Measurements from ENCODE around the gene DNAI2.

Gene DNAI2

DNA sequence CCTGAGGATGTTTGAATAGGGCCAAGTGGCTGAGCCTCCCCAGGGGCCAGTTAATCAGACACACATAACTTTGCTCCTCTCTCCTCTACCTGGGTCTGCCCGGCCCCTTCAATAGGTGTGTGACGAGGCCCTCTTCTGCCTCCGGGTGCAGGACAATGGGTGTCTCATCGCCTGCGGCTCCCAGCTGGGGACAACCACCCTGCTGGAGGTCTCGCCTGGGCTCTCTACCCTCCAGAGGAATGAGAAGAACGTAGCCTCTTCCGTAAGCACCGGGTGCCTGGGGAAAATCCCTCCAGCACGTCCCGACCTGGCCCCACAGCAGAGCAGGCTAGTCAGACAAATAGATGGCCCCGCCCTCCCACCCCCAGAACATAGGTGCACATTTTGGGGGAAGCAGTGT, 35.9 kb downstream of the DNAI2 start:
- DNase-seq: no peak

DNA sequence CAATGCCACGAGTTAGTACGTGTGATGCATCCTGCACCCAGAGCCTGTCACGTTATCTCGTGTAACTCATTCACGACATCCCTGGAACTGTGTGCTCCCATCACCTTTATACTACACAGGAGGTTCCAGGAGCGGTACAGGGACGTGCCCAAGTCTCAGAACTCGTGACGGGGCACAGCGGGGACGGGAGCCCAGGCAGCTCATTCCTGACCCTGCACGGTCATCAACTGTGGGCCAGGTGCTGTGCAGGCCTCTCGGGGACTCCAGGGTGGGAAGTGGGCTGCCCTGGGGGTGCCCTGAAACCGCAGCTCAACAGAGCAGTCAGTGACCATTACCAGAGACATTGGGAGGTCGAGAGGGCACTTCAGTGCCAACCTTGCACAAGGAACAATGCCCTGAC, 40.8 kb downstream of the DNAI2 start:
- DNase-seq: no peak

DNA sequence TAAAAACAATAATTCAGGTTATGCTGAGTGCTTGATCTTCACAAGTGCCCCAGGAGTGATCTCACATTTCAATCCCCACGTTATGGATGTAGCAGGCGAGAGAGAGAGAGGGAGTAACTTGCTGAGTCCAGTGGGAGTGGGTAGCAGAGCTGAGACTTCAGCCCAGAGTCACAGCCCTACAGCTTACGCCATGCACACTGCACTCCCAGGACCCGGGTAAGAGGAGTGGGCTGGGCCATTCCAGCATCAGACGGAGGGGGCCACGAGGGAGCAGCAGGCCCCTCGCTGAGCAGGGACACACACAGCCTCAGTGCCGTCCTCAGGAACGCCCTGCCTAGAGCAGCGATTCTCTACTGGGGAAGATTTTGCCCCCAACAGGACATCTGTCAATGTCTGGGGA, 42.2 kb downstream of the DNAI2 start:
- DNase-seq: no peak

DNA sequence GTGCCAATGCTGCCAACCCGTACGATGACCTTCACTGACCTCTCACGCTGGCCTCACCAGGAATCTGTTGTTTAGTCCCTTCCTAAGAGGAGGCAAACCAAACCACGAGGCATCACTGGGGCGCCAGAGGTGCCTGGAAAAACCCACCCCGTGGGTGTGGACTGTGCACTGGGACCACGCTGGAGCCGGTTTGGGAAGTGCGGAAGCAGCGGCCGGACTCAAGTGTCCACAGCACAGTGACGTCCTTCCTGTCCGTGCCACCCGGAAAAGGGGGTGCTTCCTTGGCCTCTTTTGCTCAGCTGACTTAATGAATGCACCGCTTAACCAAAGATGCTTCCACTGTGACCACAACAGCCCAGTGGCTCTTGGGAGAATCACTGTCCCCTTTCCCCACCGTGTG, 43.0 kb downstream of the DNAI2 start:
- no peak for DNase-seq

DNA sequence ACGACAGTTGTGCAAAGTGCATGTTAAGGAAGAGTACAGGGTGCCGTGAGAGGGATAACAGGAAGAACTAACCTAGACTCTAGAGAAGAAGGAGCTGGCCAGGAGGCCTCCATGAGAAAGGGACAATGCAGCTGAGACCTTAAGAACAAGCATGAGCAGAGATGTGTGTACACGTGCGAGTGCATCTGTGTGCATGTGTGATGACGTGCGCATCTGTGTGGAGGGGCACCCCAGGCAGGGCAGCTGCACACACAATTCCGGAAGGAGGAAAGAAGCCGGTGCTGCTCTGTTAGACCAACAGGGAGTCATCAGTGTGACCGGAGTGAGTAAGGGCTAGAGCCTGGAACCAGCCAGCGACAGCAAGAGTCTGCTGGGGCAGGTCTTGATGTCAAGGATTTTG, 44.4 kb downstream of the DNAI2 start:
- DNase-seq: no peak

DNA sequence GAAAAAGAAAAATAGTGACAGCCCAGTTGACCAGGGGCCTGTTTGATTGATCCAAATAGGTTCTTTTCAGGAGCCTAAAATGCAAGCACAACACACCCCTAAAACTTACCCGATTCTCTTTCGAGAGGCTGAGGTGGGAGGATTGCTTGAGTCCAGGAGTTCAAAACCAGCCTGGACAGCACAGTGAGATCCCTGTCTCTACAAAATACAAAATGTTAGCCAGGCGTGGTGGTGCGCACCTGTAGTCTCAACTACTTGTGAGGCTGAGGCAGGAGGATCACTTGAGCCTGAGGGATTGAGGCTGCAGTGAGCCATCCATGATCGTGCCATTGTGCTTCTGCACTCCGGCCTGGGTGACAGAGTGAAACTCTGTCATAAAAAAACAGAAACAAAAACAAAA, 50.5 kb downstream of the DNAI2 start:
- DNase-seq: no peak

DNA sequence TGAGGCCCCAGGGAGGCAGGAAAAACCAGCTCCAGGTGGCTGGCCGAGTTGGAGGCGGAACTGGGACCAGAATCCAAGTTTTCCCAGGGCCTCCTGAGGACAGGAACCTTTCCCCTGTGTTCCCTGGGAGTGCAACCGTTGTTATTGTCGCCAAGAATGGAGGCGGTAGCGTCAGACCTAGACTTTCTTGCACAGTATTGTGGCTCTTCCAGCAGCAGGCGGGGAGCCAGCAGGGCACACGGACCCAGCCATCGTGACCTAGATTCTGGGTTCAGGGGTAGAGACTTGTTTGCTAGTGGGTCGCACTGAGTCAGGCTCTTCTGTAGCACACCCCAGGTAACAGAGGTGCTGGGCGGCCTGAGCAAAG, 51.3 kb downstream of the DNAI2 start:
- DNase-seq: no peak

DNA sequence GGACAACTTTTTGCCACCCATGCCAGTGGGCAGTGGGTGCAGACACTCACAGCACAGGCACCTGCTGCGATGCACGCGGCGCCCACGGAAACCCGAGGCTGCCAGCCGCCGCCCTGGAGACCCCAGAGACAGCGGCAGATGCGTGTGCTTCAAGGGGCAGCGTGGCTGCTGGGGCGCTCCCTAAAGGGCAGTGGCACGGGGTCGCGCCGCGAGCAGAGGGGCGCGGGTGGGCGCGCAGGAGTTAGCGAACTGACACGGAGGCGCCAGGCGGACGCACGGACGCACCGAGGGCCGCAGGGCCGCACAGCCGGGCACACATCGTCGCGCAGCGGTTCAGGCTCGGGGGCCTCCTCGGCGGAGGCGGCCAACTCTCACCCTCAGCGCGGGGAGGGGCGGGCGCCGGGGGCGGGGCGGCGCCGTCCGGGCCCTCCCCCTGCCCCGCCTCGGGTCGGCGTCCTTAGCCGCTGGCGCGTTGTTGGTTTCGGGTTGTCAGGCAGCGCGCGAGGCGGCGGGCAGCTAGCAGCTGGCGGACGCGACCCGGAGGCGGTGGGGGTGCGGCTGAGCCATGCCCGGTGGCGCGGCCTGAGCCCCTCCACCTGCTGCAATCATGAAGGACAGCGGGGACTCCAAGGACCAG, 51.8 kb downstream of the DNAI2 start, which contains the start of gene KIF19:
TSS of gene KIF19 (plus strand) at position 484 of the 637 bp plus-strand sequence. CDS start at position 608, 124 bp downstream.
- DNase-seq: peak; percentile 45

DNA sequence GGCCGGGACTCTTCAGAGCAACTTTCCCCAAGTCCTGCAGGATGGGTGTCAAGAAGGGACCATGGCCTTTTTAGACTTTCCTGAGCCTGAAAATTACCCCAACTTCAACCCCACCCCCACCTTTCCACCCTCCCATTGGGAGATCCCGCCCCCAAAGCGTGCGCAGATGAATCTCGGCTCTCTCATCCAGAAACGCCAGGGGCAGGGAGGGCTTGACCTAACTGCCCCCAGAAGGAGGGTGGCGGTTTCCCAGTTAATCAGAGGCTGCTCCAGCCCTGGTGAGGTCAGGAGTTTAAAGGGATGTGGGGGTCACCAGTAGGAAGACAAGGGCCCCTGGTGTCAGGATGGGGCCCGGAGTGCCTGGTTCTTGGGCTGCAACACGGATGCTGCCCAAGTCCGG, 52.5 kb downstream of the DNAI2 start:
- DNase-seq: no peak

DNA sequence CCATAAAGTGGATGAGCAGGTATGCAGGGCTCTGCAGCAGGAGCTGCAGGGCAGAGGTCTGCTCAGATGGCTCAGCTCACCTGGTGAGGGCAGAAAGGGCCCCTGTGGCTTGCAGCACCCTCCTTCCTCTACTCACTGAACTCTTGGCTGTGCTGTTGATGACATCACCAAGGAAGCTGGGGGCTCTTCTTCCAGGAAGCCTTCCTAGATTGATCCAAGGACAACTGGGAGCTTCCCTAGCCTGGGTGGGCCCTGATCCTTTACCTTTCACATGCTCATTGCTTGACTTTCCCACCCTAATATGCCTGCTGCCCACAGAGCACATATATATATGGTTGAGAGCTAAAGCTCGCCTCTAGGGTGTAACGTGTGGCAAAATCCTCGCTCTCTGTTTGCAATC, 54.5 kb downstream of the DNAI2 start:
- DNase-seq: no peak

DNA sequence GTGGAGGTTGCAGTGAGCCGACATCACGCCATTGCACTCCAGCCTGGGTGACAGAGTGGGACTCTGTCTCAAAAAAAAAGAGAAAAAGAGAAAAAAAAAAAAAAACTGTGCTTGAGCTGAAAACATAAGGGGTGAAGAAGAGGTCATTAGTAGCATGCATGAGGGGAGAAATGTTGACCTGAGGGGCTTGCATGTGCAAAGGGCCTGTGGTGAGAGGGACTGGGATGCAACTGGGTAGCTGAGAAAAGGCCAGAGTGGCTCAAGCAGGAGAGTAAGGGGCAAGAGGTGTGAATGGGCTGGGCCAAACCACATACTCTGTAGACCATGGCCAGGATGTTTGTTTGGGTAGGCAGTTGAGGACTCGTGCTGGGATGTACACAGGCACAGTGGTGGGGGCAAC, 55.3 kb downstream of the DNAI2 start:
- no peak for DNase-seq

DNA sequence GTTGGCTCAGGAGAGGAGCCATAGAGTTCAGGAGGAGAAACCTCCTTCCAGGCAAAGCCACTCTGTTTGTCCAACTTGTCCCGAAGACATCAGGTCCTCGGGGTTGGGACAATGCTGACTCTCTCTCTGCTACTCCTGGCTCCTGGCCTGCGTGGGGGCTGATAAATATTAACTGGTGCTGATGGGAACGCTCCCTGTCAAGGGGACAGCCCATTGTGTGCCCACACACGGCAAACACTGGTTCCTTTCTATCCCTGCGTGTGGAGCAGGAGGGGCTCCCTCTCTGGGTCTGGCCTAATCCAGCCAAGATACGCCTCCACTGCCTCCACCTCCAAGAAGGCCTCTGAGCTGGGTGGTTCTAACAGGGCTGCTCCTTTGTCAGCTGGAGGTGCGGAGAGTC, 56.4 kb downstream of the DNAI2 start:
- no peak for DNase-seq

DNA sequence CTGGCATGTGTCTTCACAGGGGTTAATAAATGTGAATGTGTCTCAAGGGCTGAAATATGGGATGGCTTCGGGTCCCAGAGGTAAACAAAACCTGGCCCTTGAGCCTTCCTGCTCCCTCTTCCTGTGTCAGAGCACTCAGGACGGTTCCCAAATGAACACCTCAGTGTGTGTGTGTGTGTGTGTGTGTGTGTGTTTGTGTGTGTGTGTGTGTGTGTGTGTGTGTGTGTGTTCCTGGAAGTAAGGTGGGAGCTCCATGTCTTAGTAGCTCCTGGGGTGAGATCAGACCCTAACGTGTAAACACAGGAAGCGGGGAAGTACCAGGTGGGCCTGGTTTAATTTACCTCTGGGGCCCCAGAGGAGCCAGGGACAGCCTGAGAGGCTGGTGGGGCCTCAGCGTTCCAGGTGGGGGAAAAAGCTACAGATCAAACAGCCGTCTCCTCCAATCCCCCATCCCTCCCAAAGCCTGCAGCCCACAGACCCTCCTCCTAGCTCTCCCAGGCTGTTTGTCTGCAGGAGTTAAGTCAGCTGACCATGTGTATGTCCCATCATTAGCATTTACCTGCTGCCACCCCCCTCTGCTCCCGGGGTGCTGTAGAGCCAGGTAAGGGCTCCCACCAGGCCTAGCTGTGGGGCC, 58.1 kb downstream of the DNAI2 start:
- DNase-seq: no peak

DNA sequence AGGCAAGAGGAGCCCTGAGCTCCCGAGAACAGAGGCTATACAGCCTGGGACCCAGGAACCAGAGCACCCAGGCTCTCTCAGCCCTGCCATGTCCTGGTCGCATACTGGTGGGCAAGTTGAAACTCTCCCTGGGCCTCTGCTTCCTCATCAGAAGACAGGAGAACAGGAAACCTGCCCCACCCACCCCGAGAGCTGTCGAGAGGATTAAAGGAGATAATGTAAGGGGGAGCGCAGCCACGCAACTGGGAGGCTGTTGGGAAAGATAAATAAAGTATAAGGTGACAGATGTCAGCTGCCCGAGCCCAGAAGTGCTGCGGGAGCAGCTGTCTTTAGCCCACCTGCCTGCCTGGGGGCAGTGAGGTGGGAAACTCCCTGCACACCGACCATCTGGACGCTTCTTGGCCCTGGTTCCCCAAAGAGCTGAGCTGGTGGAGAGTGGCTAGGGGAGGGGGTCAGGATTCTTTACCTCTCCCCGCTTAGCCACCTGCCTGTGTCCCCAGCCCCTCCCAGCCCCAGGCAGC, 58.8 kb downstream of the DNAI2 start:
- no peak for DNase-seq

DNA sequence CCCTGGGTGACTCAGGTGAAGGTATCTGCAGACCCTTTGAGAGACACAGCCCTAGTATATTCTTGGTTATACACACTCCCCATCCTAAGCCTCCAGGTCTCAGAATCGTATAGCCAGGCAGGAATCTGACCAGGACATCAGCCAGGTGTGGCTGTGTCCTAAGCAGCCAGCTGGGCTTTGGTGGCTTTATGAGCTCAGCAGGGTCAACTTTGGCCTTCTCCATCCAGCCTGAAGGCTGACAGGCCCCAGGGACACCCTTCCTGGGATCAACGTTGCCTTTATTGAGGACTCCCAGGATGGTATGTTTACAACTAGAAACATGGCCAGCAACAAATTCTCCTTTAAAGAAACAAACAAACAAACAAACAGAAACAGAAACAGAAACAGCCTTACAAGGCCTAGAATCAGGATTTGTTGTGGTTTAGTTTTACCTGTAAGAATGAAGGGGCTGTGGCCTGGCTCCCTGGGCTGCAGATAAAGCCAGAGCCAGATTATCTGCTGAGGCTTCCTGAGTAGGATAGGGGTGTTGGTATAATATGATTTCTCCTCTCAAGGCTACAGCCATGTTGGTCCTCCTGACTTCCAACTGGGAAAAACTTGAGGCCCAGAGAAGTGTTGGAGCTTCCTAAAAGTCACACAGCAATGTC, 60.5 kb downstream of the DNAI2 start:
- DNase-seq: no peak

DNA sequence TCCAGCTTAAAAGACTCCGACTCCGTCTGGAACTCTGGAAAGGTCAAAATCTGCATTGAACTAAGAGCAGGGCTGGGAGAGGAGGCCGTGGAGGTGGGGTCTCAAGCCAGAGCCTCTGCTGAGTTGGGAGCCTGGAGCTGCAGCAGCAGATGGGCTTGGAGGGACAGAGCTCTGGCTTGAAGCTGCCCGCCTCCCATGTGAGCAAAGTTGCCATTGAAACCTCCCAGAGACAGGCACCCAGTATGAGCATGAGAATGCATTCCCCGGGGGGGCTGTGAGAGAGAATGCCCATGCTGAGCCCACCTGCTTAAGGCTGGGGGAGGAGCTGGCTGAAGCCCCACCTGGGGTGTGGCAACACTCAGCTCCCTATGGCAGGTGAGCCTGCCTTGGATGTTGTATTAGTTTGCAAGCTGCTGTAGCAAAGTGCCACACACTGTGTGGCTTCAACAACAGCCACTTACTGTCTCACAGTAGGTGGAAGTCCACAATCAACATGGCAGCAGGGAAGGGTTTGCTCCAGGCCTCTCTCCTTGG, 61.6 kb downstream of the DNAI2 start:
- no peak for DNase-seq

DNA sequence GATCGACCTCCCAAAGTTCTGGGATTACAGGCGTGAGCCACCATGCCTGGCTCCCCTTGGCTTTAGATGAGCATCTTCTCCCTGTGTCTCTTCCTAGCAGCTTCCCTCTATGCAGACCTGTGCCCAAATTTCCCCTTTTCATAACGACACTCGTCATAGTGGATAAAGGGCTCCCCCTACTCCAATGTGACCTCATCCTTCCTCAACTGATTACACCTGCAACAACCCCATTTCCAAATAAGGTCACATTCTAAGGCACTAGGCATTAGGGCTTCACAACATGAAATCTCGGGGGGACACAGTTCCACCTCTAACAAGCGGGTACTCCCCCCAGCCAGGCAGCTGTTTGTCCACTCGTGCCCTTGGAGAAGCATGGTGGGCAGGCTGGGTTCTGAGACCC, 62.3 kb downstream of the DNAI2 start:
- DNase-seq: no peak

DNA sequence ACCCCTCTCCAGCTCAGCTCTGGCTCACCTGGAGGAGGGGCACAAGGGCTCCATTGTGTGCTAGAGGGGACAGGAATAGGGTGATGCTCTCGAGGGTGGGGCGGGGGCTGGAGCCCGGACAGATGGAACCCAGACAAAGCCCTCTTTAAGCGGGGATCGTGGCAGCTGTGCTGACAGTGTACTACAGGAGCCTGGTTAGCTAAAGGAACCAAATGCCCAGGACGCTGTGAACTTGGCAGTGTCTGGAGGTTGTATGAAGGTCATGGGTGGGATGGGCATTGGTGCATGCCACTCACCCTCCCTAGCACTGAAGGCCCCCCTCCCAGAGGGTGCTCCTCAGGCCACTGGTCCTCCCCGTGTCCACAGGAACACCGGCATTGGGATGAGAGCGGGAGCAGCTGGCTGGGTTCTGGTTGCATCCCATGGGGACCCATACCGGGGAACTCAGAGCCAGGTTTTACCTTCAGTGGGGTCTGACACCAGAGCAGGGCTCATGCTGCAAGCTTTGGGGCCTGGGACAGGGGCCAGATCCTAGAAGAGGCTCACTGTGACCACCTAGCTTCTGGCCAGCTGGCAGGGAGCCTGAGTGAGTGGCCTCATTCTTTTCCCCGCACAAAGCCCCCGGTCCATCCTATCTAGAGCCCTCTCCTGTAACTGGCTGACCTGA, 63.9 kb downstream of the DNAI2 start:
- DNase-seq: no peak

DNA sequence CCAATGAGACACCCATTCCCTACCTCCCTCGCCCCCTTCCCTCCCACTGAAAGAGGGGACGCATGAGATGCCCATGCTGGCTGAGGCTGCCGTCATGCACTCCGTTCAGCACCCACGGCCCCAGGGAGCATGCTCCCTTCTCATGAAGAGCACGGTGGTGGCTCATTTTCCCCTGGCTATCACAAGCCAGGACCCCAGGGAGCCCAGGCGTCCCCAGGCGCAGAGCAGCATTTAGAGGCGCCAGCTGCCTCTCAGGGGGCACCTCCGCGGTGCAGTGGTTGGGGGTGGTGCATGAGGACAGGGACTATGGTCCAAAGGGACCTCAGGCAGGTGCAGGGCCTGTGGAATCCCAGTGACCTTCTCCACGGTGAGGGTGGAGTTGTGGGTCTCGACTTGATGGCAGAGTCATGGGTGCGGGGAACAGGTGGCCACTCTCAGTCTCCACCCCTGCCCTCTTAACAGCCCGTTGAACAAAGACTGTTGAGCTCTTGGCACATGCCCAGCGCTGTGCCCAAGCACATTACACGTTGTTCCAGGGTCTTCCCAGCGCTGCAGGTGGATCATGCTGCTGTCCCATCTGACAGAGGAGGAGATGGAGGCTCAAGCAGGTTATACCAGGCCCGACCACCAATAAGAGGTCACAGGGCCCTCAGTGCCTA, 65.6 kb downstream of the DNAI2 start:
- no peak for DNase-seq

DNA sequence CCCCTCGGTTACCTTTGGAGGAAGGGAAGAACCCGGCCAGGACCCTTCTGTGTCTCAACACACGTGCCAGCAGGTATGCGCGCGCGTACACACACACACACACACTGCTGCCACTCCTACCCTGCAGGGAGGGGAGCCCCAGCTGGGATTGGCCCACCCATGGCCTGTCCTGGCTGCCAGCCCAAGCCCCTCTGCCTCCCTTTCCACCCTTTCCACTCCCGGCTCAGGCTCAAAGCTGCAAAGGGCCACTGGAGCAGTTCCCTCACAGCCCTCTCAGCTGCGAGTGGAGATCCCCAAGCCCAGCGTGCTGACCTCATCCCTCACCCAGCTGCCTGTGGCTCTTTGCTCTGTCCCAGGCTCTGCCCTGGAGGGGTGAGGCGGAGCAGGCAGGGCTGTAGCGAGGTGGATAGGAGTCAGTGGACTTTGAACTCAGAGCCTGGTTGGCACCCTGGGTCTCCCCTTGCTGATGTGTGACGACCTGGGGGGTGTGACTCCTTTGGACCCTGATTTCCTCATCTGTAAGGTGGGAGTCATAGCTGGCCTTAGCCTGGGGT, 66.5 kb downstream of the DNAI2 start:
- DNase-seq: no peak

DNA sequence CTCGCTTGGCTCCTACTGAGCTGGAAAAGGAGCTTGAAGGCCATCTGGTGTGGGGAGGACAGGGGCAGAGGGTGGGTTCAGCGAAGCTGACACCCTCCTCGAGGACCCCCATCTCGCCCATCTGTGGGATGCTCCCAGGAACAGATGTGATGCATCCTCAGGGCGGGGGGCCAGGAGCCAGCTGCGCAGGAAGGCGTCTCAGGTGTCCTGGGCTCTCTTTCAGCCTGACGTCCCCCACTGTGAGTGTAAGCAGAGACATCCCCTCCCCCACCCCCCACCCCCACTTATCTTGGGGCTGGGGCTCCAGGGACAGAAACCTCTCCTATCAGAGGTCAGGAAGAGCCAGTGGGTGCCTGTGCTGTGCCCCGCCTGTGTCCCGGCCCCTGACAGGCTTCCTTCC, 68.2 kb downstream of the DNAI2 start:
- DNase-seq: no peak

DNA sequence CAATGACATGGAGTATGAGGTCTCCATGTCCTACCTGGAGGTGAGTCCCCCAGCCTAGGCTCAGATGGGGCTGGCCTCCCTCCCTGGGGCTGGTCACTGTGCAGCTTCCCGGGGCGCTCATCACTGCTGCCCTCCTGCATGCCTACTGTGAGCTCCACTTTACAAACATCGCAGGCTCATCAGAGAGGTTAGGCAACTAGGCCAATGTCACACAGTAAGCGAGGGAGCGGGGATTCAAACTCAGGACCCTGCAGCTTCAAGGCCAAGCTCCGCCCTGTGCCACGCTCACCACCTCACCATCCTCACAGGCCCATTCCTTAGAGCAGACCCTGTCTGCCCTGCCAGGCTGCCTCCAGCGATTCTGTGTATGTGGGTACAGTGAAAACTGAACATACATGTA, 69.1 kb downstream of the DNAI2 start:
- no peak for DNase-seq
